Common myeloid progenitor, CD34-positive (primary cell): Measurements from ENCODE around the gene EHD1.
A peak's percentile ranks its signal among the peaks of the same experiment; 100 is the strongest.

Experiments used
- CTCF ChIA-PET: fragments of 350-600 bp; sonication (Branson Sonifier 250); formaldehyde crosslinking; loops from one replicate; lab custom pipeline; 2021; ENCODE audit warnings: antibody characterized with exemption; lab: Charles Lee
- POLR2A ChIA-PET: fragments of 350-600 bp; sonication (Branson Sonifier 250); formaldehyde crosslinking; loops from one replicate; lab custom pipeline; 2021; ENCODE audit warnings: antibody characterized with exemption; lab: Charles Lee
- DNase-seq, 3 donors: peaks; one replicate each; pipeline versions ENCODE4 v3.0.0 to v3.0.0-alpha.2; 2013
- H3K27ac ChIP-seq, 2 experiments: 1 replicate in 1 of 2; 2 replicates in 1 of 2; pipeline ENCODE4 v1.7.0; 2013; ENCODE audit warnings: inconsistent platforms in 2 of 2, low read length in 2 of 2, mild to moderate bottlenecking in 2 of 2, low read depth in 1 of 2, moderate library complexity in 1 of 2; ENCODE audit not compliant: severe bottlenecking in 2 of 2, insufficient read depth in 1 of 2, poor library complexity in 1 of 2
- H3K27me3 ChIP-seq, 5 experiments: replicated peaks in 2 of 5; 1 replicate in 3 of 5; 2 replicates in 2 of 5; pipeline versions ENCODE4 v1.6.1 to v1.7.0; 2013; ENCODE audit warnings: low read length in 4 of 5, mild to moderate bottlenecking in 2 of 5, moderate library complexity in 2 of 5, inconsistent platforms in 1 of 5; ENCODE audit not compliant: insufficient read depth in 5 of 5, control insufficient read depth in 4 of 5
- H3K36me3 ChIP-seq, 4 experiments: 1 replicate in 2 of 4; 2 replicates in 2 of 4; pipeline versions ENCODE4 v1.6.1 to v1.7.0; 2013; ENCODE audit warnings: low read length in 3 of 4, control low read depth in 1 of 4, mild to moderate bottlenecking in 1 of 4; ENCODE audit not compliant: control insufficient read depth in 4 of 4, insufficient read depth in 4 of 4
- H3K4me1 ChIP-seq, 4 experiments: 1 replicate in 3 of 4; 2 replicates in 1 of 4; pipeline versions ENCODE4 v1.6.1 to v1.7.1; 2013; ENCODE audit warnings: low read length in 3 of 4, mild to moderate bottlenecking in 3 of 4, control low read depth in 1 of 4, inconsistent platforms in 1 of 4, moderate library complexity in 1 of 4; ENCODE audit not compliant: control insufficient read depth in 4 of 4, insufficient read depth in 4 of 4; ENCODE audit errors: control extremely low read depth in 1 of 4
- H3K4me3 ChIP-seq, 7 experiments: 1 replicate in 4 of 7; 2 replicates in 3 of 7; pipeline versions ENCODE4 v1.5.1 to v1.7.0; 2013; ENCODE audit warnings: mild to moderate bottlenecking in 7 of 7, low read length in 6 of 7, moderate library complexity in 6 of 7, inconsistent platforms in 2 of 7, low read depth in 2 of 7, control low read depth in 1 of 7; ENCODE audit not compliant: insufficient read depth in 4 of 7, control insufficient read depth in 1 of 7; ENCODE audit errors: extremely low read depth in 1 of 7
- H3K9me3 ChIP-seq, 5 experiments: 1 replicate in 4 of 5; 2 replicates in 1 of 5; pipeline versions ENCODE4 v1.6.1 to v1.7.1; 2013; ENCODE audit warnings: low read length in 4 of 5, mild to moderate bottlenecking in 2 of 5, inconsistent platforms in 1 of 5, low read depth in 1 of 5, moderate library complexity in 1 of 5; ENCODE audit not compliant: control insufficient read depth in 4 of 5, insufficient read depth in 2 of 5; ENCODE audit errors: control extremely low read depth in 1 of 5
- WGBS: methylation state at CpG from one replicate; pipeline ENCODE4 v1.1.5; 2013; ENCODE audit not compliant: insufficient coverage; 5-methylcytosine and 5-hydroxymethylcytosine counted together

Gene EHD1

DNA sequence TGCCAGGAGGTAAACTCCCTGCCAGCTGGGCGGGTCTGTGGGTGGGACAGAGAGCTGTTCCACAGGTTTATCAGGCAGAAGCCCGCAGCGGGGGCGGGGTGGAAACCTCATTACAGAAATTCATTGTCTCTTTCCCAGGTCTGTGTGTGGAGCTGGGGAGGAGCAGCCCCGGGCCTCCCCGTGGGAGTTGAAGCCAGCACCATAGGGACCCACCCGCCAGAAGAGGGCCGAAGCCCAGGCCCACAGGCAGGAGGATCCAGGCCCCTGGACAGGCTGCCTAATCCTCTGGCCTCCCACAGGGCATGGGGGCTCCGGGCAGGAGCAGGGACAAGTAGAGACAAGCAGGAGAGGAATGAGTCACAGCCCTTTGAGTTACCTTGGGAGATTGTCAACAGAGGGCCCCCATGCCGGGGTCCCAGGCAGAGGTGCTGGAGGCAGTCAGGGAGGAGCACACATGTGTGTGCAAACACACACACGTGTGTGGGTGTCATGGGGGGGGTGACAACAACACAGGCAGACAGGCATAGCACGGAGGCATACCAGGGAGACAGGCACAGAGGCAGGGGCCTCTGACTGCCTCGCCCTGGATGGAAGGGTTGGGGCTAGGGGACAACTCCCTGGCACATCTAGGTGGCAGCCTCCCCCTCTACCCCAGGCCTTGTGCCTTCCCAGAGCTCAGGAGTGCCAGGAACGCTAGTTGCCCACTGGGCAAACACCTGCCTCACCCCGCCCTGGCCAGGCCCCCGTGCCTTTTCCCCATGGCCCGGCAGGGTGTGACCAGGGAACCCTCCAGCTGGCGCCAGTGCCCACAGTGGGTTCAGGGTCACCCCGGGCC lies 35.4 kb downstream of the EHD1 start:
- no peak for DNase-seq
- Histone ChIP-seq H3K4me1 (peaks cover 0 to 13% (median 11%) of the 10 kb centered on the region in 4 experiments), H3K36me3 (peaks cover 0 to 13% (median 2%) of the 10 kb centered on the region in 4 experiments), H3K27ac (peak overlapping the region in 1 of 2 experiments; percentile 43), H3K27me3 (no peaks in the 10 kb centered on the region), H3K9me3 (no peaks in the 10 kb centered on the region), H3K4me3 (no peak overlapping the region)
- WGBS = 89% methylated on average over 19 of the region's 19 CpGs
- POLR2A ChIA-PET = no interaction called here
- CTCF ChIA-PET = interaction anchor here (0.7 to 33.3 kb wide), 6 partner anchors 21 to 230 kb away, joined by 3 to 1071 read pairs (median 6); partner anchors contain the start of gene EHD1

DNA sequence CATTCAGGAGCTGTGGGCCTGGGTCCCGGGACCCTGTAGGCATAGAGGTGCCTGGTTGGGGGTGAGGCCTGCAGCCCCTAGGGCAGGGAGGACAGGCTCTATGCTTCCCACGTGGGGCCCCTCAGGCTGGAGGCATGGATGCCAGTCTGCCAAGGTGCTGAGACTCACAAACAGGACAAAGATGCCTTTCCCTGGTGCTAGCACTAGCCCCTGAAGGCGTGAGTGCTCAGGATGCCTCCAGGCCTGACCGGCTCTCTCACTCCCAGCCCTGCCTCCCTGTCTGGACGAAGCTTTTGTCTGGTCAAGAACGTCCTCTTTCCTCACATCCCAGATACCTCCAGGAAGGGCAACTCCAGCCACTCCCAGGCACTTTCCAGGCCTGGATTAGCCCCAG lies 36.1 kb downstream of the EHD1 start:
- DNase-seq = no peak
- Histone ChIP-seq H3K9me3 (no peaks in the 10 kb centered on the region), H3K36me3 (peaks cover 0 to 14% (median 2%) of the 10 kb centered on the region in 4 experiments), H3K27ac (no peak overlapping the region), H3K27me3 (no peaks in the 10 kb centered on the region), H3K4me3 (no peak overlapping the region), H3K4me1 (peaks cover 0 to 12% (median 10%) of the 10 kb centered on the region in 4 experiments)
- POLR2A ChIA-PET = no interaction called here
- CTCF ChIA-PET = interaction anchor here (16.1 to 33.3 kb wide), 2 partner anchors 22 to 47 kb away, joined by 268 to 1071 read pairs; partner anchors contain the start of gene EHD1
- WGBS = 97% methylated on average over 5 of the region's 6 CpGs

DNA sequence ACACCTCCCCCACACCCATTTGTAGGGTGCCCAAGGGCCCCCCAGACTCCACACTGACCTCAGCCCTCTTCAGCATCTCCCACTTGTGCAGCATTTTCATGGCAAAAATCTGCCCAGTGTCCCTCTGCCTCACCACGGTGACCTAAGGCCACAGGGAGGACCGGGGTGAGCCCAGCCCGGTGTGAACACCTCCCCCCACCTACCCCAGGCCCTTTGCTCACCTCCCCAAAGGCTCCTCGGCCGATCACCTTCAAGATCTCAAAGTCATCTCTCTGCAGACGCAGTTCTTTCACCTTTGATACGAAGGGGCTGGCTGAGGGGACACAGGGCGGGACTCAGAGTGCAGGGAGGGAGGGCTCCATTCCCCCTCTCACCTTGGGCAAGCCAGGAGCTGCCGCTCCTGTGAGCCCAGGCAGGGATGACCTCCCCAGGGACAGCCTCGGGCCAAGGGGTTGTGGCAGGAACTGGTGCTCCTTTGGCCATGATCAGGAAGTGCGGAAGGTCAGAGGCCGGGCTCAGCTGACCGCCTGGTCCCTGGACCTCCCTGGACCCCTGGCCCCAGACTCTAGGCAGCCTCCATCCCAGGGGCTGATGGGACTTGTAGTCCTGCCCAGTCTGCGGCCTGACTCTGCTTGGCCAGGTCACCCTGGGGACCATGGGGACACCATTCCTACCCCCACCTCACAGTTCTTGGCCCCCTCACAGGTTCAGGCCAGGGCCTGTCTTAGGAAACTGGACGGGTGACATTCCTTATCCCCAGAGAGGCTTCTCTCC lies 36.6 kb downstream of the EHD1 start:
- no peaks in the 10 kb centered on the region for H3K9me3 ChIP-seq
- H3K36me3 ChIP-seq = peaks cover 0 to 14% (median 2%) of the 10 kb centered on the region in 4 experiments
- ChIA-PET CTCF (interaction anchor here (16.1 to 33.3 kb wide), 2 partner anchors 23 to 48 kb away, joined by 268 to 1071 read pairs; partner anchors contain the start of gene EHD1), POLR2A (no interaction called here)
- WGBS = 93% methylated on average over 12 of the region's 15 CpGs
- H3K4me1 ChIP-seq = peaks cover 0 to 13% (median 9%) of the 10 kb centered on the region in 4 experiments
- no peak for DNase-seq
- no peaks in the 10 kb centered on the region for H3K27me3 ChIP-seq
- H3K4me3 ChIP-seq = no peak overlapping the region
- no peak overlapping the region for H3K27ac ChIP-seq

DNA sequence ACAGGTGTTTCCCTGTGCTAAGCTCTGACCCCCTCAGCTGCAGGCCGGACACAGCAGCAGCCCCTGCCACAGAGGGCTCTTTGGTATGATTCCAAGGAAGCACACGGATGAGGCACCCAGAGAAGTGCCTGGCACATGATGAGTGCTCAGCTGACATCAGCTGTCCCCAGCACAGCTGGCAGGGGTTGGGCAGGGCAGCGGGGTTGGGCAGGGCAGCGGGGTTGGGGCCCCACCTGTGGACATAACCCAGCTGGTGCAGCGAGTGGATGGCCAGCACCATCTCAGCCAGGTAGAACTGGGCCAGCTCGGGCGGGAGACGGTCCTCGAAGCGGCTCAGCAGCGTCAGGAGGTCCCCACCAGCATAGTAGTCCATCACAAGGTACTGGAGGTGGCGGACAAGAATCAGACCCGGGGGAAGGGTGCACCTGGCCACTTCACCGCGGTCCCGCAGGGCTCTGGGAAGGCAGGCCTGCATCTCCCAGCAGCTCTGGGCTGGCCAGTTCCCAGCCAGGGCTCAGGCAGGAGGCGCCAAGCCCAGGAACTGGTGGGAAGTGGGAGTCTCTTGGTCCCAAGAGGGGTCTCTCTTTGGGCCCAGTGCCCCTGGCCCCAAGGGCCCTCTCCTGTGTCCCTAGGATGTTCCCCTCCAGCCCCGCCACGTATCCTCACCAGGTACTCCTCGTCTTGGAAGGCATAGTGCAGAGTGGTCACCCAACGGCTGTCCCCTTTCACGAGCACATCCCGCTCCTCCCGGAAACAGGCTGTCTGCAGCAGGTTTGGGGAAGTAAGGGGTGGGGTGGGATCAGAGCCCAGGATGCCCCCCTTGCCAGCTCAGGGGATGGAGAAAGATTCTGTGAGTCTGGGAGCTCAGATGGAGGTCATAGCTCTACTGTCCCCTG lies 38.3 kb downstream of the EHD1 start:
- no peak for DNase-seq
- peaks cover 0 to 19% (median 2%) of the 10 kb centered on the region in 4 experiments for H3K36me3 ChIP-seq
- POLR2A ChIA-PET = no interaction called here
- WGBS = 95% methylated on average over 18 of the region's 24 CpGs
- H3K27me3 ChIP-seq = no peaks in the 10 kb centered on the region
- H3K27ac ChIP-seq = no peak overlapping the region
- no peak overlapping the region for H3K4me3 ChIP-seq
- no peaks in the 10 kb centered on the region for H3K9me3 ChIP-seq
- CTCF ChIA-PET = interaction anchor here (0.7 to 33.3 kb wide), 6 partner anchors 8 to 52 kb away, joined by 3 to 1071 read pairs (median 4); partner anchors contain the start of gene EHD1
- peaks cover 0 to 13% (median 8%) of the 10 kb centered on the region in 4 experiments for H3K4me1 ChIP-seq

DNA sequence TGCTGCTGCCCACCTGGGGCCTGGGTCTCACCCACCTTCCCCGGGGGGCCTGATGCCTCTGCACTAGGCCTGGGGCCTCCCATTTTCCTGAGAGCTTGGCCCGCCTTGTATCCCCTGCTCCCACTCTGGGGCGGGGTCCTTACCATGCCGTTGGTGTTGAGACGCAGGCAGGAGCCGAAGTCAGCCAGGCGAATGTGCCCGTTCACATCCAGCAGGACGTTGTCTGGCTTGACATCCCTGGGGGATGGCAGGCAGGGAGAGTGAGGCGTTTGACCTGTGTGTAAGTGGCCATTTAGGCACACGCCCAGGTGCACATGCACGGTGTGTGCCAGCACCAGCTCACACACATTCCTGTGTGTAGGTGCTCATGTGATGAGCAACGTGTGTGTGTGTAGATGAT lies 39.1 kb downstream of the EHD1 start:
- Histone ChIP-seq H3K27ac (no peak overlapping the region), H3K4me3 (no peak overlapping the region), H3K36me3 (peaks cover 0 to 22% (median 2%) of the 10 kb centered on the region in 4 experiments), H3K9me3 (no peaks in the 10 kb centered on the region), H3K27me3 (no peaks in the 10 kb centered on the region), H3K4me1 (peaks cover 0 to 10% (median 6%) of the 10 kb centered on the region in 4 experiments)
- DNase-seq = no peak
- CTCF ChIA-PET = interaction anchor here (0.7 to 33.3 kb wide), 3 partner anchors 9 to 51 kb away, joined by 3 to 1071 read pairs (median 6); partner anchors contain the start of gene EHD1
- WGBS = 92% methylated on average over 8 of the region's 13 CpGs
- POLR2A ChIA-PET = no interaction called here

DNA sequence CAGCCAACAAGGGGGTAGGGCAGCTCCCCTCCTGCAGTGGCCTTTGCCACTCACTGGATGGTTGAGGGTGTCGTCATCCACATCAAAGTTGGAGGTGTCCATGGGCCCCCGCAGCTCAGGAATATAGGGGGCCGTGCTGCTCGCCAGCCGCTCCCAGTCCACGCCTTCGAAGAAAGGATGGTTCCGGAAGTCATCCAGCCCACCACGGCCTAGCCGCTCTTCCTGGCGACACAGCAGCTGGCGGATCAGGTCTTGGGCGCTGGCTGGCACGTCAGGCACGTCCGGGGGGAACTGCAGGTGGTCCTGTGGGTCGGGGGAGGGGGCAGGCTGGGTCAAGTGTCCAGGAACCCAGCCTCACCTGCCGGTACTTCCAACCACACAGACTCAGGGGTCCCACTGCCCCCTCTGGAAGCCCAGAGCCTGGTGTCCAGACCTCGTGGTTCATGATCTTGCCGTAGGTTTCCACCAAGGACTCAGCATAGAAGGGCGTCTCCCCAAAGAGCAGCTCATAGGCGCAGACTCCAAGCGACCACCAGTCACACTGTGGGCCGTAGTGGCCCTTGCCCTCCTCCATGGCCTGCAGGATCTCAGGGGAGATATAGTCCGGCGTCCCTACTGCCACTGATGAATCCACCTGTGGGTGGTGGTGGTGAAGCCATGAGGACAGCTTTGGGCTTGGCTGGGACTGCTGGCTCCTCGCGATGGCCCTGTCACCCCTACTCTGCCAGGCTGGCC lies 39.7 kb downstream of the EHD1 start:
- ChIA-PET POLR2A (no interaction called here), CTCF (interaction anchor here (0.5 to 33.3 kb wide), 3 partner anchors 50 to 177 kb away, joined by 4 to 1071 read pairs (median 6); partner anchors contain the start of gene EHD1)
- Histone ChIP-seq H3K36me3 (peaks cover 0 to 28% (median 2%) of the 10 kb centered on the region in 4 experiments), H3K9me3 (no peaks in the 10 kb centered on the region), H3K27me3 (no peaks in the 10 kb centered on the region), H3K4me1 (peaks cover 0 to 6% (median 2%) of the 10 kb centered on the region in 4 experiments), H3K4me3 (no peak overlapping the region), H3K27ac (no peak overlapping the region)
- no peak for DNase-seq
- WGBS = 96% methylated on average over 21 of the region's 28 CpGs
